Kidney (tissue), 14 donors: Measurements from ENCODE around the gene UBAP2L. TPM values are rescaled to one million over a fixed set of nuclear protein-coding genes. Genes with fewer than 3 reads are reported as not detected.
"Not testable (repeated sequence)": the region's sequence is repeated elsewhere in the genome, so short reads cannot be mapped to it uniquely, and the experiment has no call there.

Experiments
- DNase-seq, 5 donors: peaks; one replicate each; pipeline ENCODE4 v3.0.0-alpha.2; 2013 to 2020
- FAIRE-seq: peaks from 2 replicates; lab custom pipeline; 2012; peaks lifted over from hg19 to GRCh38; lab: Jason Lieb, UNC
- H3K27ac ChIP-seq, 2 donors: one replicate each; pipeline ENCODE4 v1.7.0; 2013; ENCODE audit warnings: low read depth in 2 of 2, low read length in 2 of 2, inconsistent platforms in 1 of 2
- H3K27me3 ChIP-seq: one replicate; pipeline ENCODE4 v1.7.1; 2013; ENCODE audit warnings: low read length, inconsistent platforms; ENCODE audit not compliant: control insufficient read depth, insufficient read depth
- H3K36me3 ChIP-seq, 3 donors: one replicate each; pipeline versions ENCODE4 v1.7.0 to v1.7.1; 2013; ENCODE audit warnings: low read length in 3 of 3, control low read depth in 1 of 3, inconsistent platforms in 1 of 3; ENCODE audit not compliant: insufficient read depth in 3 of 3, control insufficient read depth in 2 of 3
- H3K4me1 ChIP-seq, 3 donors: one replicate each; pipeline versions ENCODE4 v1.7.0 to v1.7.1; 2013; ENCODE audit warnings: low read length in 3 of 3, inconsistent platforms in 1 of 3, low read depth in 1 of 3; ENCODE audit not compliant: control insufficient read depth in 2 of 3, insufficient read depth in 2 of 3
- H3K4me3 ChIP-seq, 3 donors: one replicate each; pipeline versions ENCODE4 v1.7.0 to v1.8.1; 2013; ENCODE audit warnings: low read length in 3 of 3, control low read depth in 1 of 3, inconsistent platforms in 1 of 3
- H3K9ac ChIP-seq, 3 donors: one replicate each; pipeline versions ENCODE4 v1.7.0 to v1.7.1; 2013; ENCODE audit warnings: low read length in 3 of 3, control low read depth in 1 of 3, inconsistent platforms in 1 of 3
- H3K9me3 ChIP-seq, 3 donors: one replicate each; pipeline versions ENCODE4 v1.7.0 to v1.7.1; 2013; ENCODE audit warnings: low read length in 3 of 3, control low read depth in 1 of 3, inconsistent platforms in 1 of 3; ENCODE audit not compliant: control insufficient read depth in 2 of 3, insufficient read depth in 1 of 3
- intact Hi-C: fragments of 100-400 bp; cut with DNase I; formaldehyde crosslinking; loops from one replicate; pipeline ENCODE4 v1.11.1; 2022
- polyA plus RNA-seq: library from polyadenylated mRNA; stranded (reverse); fragments of 350-450 nt; fragmentation: Illumina TruSeq; extraction: RNeasy Lipid Tissue Mini Kit (QIAGEN cat#74804); gene quantifications from one replicate; pipeline ENCODE4 v1.2.3, GENCODE V29; 2014; ENCODE audit warnings: low read depth, low replicate concordance; ENCODE audit not compliant: insufficient read depth
- total RNA-seq: library from RNA; stranded (reverse); fragmentation: NEBNext Ultra II Directional; extraction: Animal tissue kit (Norgen Biotek cat#: 25700); gene quantifications from one replicate; pipeline ENCODE4 v1.2.1, GENCODE V29; 2021
- TF ChIP-seq, protein P1 (sequence below): IDR thresholded peaks from 3 replicates; pipeline ENCODE4 v1.5.1; 2012; ENCODE audit warnings: mild to moderate bottlenecking, moderate library complexity, borderline replicate concordance; ENCODE audit not compliant: insufficient read depth; ENCODE audit errors: extremely low read depth
- donor health status: control.
- donor health status: control.
- donor health status: control.
- donor health status: control.
- donor health status: control.
- donor health status: DM: yes; HTN: yes; CAD: no.
- donor health status: Normal renal cell carcinoma (clear cell type).

Gene UBAP2L
- total and polyA plus RNA-seq, 2 donors from 2014 or later, result 46.2 to 131 TPM

DNA sequence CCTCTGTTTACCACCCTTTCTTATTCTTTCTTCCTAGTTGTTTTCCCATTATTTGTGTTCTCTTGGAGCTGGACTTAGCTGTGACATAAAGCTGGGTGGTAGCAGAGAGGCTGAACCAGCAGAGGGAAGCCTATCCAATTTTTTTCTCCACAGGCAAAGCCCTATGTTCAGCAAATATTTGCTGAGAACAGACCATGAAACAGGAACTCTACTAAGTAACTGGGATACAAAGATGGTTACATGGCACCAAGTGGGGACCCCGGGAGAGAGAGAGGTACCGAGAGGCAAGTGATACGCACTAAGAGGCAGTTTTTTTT lies 21.2 kb upstream of the UBAP2L start:
- H3K27me3 ChIP-seq, result no peaks in the 10 kb centered on the region
- TF ChIP-seq, protein P1, sequence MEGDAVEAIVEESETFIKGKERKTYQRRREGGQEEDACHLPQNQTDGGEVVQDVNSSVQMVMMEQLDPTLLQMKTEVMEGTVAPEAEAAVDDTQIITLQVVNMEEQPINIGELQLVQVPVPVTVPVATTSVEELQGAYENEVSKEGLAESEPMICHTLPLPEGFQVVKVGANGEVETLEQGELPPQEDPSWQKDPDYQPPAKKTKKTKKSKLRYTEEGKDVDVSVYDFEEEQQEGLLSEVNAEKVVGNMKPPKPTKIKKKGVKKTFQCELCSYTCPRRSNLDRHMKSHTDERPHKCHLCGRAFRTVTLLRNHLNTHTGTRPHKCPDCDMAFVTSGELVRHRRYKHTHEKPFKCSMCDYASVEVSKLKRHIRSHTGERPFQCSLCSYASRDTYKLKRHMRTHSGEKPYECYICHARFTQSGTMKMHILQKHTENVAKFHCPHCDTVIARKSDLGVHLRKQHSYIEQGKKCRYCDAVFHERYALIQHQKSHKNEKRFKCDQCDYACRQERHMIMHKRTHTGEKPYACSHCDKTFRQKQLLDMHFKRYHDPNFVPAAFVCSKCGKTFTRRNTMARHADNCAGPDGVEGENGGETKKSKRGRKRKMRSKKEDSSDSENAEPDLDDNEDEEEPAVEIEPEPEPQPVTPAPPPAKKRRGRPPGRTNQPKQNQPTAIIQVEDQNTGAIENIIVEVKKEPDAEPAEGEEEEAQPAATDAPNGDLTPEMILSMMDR, result no peak
- FAIRE-seq (no peak), DNase-seq (peak in 1 of 5 donors; percentile 13)
- no peak overlapping the region for H3K9ac ChIP-seq
- intact Hi-C loops, result no loop called here
- no peak overlapping the region for H3K27ac ChIP-seq
- H3K36me3 ChIP-seq, result no peaks in the 10 kb centered on the region
- H3K4me1 ChIP-seq, result peaks cover 0 to 3% (median 0%) of the 10 kb centered on the region in 3 donors
- no peaks in the 10 kb centered on the region for H3K9me3 ChIP-seq
- no peak overlapping the region for H3K4me3 ChIP-seq

DNA sequence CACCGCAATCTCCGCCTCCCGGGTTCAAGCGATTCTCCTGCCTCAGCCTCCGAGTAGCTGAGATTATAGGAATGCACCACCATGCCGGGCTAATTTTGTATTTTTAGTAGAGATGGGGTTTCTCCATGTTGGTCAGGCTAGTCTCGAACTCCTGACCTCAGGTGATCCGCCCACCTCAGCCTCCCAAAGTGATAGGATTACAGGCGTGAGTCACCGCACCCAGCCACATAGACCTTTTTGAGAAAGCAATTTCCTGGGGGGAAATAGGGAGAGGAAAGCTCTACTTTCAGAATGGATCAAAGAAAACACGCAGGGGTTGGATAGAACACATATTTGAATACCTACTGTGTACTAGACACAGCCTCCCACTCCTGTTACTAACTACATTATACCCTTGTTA lies 15.0 kb upstream of the UBAP2L start:
- H3K4me3 ChIP-seq, H3K4me1 ChIP-seq, FAIRE-seq, DNase-seq, H3K27me3 ChIP-seq, H3K27ac ChIP-seq, intact Hi-C loops, H3K9ac ChIP-seq, H3K9me3 ChIP-seq: not testable (repeated sequence)
- H3K36me3 ChIP-seq, result peaks cover 2 to 36% (median 23%) of the 10 kb centered on the region in 3 donors

DNA sequence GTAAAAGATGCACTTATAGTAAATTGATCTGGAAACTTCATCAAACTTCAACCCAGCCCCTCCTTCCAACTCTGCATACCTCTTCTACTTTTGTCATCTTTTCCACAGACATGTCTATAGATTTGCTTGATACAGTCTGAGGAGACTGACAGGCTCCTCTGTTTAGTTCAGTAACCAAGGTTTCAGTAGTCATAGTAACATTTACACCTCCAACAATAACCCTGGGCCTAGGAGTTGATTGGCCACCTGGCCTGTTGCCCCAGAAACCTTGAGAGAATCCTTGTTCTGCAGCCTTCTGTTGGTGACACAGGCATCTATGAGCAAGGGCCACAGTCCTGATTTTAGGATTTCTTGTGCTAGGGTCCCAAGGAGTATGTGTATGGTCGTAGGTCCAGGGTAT lies 14.6 kb upstream of the UBAP2L start, which contains the start of gene CFAP141:
TSS of gene CFAP141 (minus strand) at position 138 of the 400 bp plus-strand sequence. CDS start at position 112, 26 bp downstream.
- DNase-seq, result no peak

DNA sequence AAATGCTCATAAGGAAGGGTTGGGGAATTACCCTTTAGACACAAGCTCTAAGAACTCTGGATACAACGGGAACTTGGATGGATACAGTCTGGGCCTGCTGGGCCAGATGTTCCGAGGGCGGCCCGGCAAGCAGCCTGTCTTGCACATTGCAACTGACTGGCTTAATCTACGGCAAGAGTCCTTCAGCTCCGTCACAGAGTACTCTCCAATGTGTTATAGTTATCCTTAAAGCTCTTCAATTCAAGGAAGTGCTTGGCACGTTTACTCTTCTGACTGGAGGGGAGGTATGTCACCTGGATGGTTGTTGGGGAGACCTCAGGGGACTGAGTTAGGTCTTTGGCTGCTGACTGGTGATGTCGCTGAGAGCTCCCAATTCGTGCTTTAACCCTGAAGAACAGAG lies 13.5 kb upstream of the UBAP2L start:
- no peak for FAIRE-seq
- TF ChIP-seq, protein P1, result no peak
- no peak for DNase-seq
- Histone ChIP-seq H3K27ac (no peak overlapping the region), H3K4me1 (no peaks in the 10 kb centered on the region), H3K27me3 (no peaks in the 10 kb centered on the region), H3K9ac (no peak overlapping the region), H3K4me3 (no peak overlapping the region), H3K9me3 (no peaks in the 10 kb centered on the region), H3K36me3 (peaks cover 4 to 40% (median 26%) of the 10 kb centered on the region in 3 donors)
- intact Hi-C loops, result no loop called here

More for the DNA sequence above, 14.6 kb upstream of the UBAP2L start, which contains the start of gene CFAP141:
- intact Hi-C loops, result no loop called here
- TF ChIP-seq, protein P1, result no peak
- no peak for FAIRE-seq
- H3K36me3 ChIP-seq, result peaks cover 2 to 36% (median 23%) of the 10 kb centered on the region in 3 donors
- H3K9me3 ChIP-seq, result no peaks in the 10 kb centered on the region
- H3K27me3 ChIP-seq, result no peaks in the 10 kb centered on the region
- no peaks in the 10 kb centered on the region for H3K4me1 ChIP-seq
- H3K9ac ChIP-seq, result no peak within 1 kb of the TSS
- no peak within 1 kb of the TSS for H3K27ac ChIP-seq
- H3K4me3 ChIP-seq, result no peak within 1 kb of the TSS
